SK-N-MC (cell line): Measurements from ENCODE around the gene CORT.

ENCODE experiments used
- EZH2 ChIP-seq: fragments of 200-600 bp; sonication (generic); IDR thresholded peaks from one replicate; pipeline ENCODE4 v1.6.1; 2017; ENCODE audit warnings: antibody characterized with exemption
- FOXP2 ChIP-seq: optimal IDR thresholded peaks from 2 replicates; pipeline ENCODE3; 2011; ENCODE audit warnings: mild to moderate bottlenecking, moderate library complexity; ENCODE audit not compliant: insufficient read depth; ENCODE audit errors: extremely low read length, control extremely low read depth
- POLR2AphosphoS5 ChIP-seq: IDR thresholded peaks from 2 replicates; pipeline ENCODE4 v1.6.1; 2012; ENCODE audit warnings: mild to moderate bottlenecking, low read depth, low read length, borderline replicate concordance

- TF ChIP-seq POLR2AphosphoS5 = no peak
- no peak for TF ChIP-seq EZH2
- TF ChIP-seq FOXP2 = no peak
Observed at GRCh38 chr1:10495475-10495817, 45.6 kb downstream of the CORT start.
